KOPT-K1 (cell line): ENCODE results near the gene ERN1.
"Not testable (repeated sequence)": the region's sequence is repeated elsewhere in the genome, so short reads cannot be mapped to it uniquely, and the experiment has no call there.

Experiments
- H3K27ac ChIP-seq: fragments of 200-600 bp; sonication (generic); 2 replicates; pipeline ENCODE4 v1.5.1; 2016; ENCODE audit warnings: antibody characterized with exemption, mild to moderate bottlenecking, low read depth, low read length; ENCODE audit not compliant: poor library complexity, severe bottlenecking
- H3K36me3 ChIP-seq: fragments of 200-600 bp; sonication (generic); 2 replicates; pipeline ENCODE4 v1.5.1; 2017; ENCODE audit warnings: antibody characterized with exemption, mild to moderate bottlenecking, low read length, moderate library complexity; ENCODE audit not compliant: insufficient read depth
- H3K9me3 ChIP-seq: fragments of 200-600 bp; sonication (generic); 2 replicates; pipeline ENCODE4 v1.5.1; 2017; ENCODE audit warnings: antibody characterized with exemption, low read length, mild to moderate bottlenecking; ENCODE audit not compliant: insufficient read depth, poor library complexity, severe bottlenecking

Gene ERN1

GRCh38 chr17:64016974-64017373 is 113.0 kb downstream of the ERN1 start:
- H3K27ac ChIP-seq: peak overlapping the region; percentile 95
- H3K9me3 ChIP-seq: no peaks in the 10 kb centered on the region
- H3K36me3 ChIP-seq: peaks cover 21% of the 10 kb centered on the region

- Histone ChIP-seq H3K27ac (peak overlapping the region; percentile 95), H3K36me3 (peaks cover 28% of the 10 kb centered on the region), H3K9me3 (no peaks in the 10 kb centered on the region)
Observed at GRCh38 chr17:64016231-64016784, 113.6 kb downstream of the ERN1 start.

- no peaks in the 10 kb centered on the region for H3K9me3 ChIP-seq
- peak overlapping the region; percentile 95 for H3K27ac ChIP-seq
- peaks cover 36% of the 10 kb centered on the region for H3K36me3 ChIP-seq
Observed at GRCh38 chr17:64015447-64015846, 114.5 kb downstream of the ERN1 start.

- Histone ChIP-seq H3K36me3 (peaks cover 93% of the 10 kb centered on the region), H3K9me3 (no peaks in the 10 kb centered on the region), H3K27ac (peak overlapping the region; percentile 14)
Observed at GRCh38 chr17:64009571-64010402, 120.2 kb downstream of the ERN1 start.

GRCh38 chr17:64008830-64009229 is 121.1 kb downstream of the ERN1 start:
- Histone ChIP-seq H3K36me3 (peaks cover 98% of the 10 kb centered on the region), H3K9me3 (no peaks in the 10 kb centered on the region), H3K27ac (no peak overlapping the region)

GRCh38 chr17:64008346-64008745 is 121.6 kb downstream of the ERN1 start:
- Histone ChIP-seq H3K27ac (no peak overlapping the region), H3K36me3 (peaks cover 100% of the 10 kb centered on the region)

GRCh38 chr17:64007838-64008282 is 122.1 kb downstream of the ERN1 start:
- Histone ChIP-seq H3K36me3 (peaks cover 100% of the 10 kb centered on the region), H3K27ac (no peak overlapping the region)

More at GRCh38 chr17:64008346-64008745, 121.6 kb downstream of the ERN1 start:
- H3K9me3 ChIP-seq: no peaks in the 10 kb centered on the region

GRCh38 chr17:64007089-64007837 is 122.7 kb downstream of the ERN1 start:
- H3K36me3 ChIP-seq: peaks cover 100% of the 10 kb centered on the region
- H3K9me3 ChIP-seq: not testable (repeated sequence)

More at GRCh38 chr17:64007838-64008282, 122.1 kb downstream of the ERN1 start:
- no peaks in the 10 kb centered on the region for H3K9me3 ChIP-seq

GRCh38 chr17:64006361-64007088 is 123.4 kb downstream of the ERN1 start:
- Histone ChIP-seq H3K27ac (no peak overlapping the region), H3K9me3 (no peaks in the 10 kb centered on the region), H3K36me3 (peaks cover 100% of the 10 kb centered on the region)

More at GRCh38 chr17:64007089-64007837, 122.7 kb downstream of the ERN1 start:
- H3K27ac ChIP-seq: not testable (repeated sequence)

- no peak overlapping the region for H3K27ac ChIP-seq
- H3K36me3 ChIP-seq: peaks cover 98% of the 10 kb centered on the region
- no peaks in the 10 kb centered on the region for H3K9me3 ChIP-seq
Observed at GRCh38 chr17:64005734-64006167, 124.2 kb downstream of the ERN1 start.

GRCh38 chr17:64004903-64005733 is 124.8 kb downstream of the ERN1 start:
- peaks cover 92% of the 10 kb centered on the region for H3K36me3 ChIP-seq
- no peak overlapping the region for H3K27ac ChIP-seq
- H3K9me3 ChIP-seq: no peaks in the 10 kb centered on the region

GRCh38 chr17:64004218-64004770 is 125.7 kb downstream of the ERN1 start:
- H3K27ac ChIP-seq: no peak overlapping the region
- no peaks in the 10 kb centered on the region for H3K9me3 ChIP-seq
- H3K36me3 ChIP-seq: peaks cover 84% of the 10 kb centered on the region

- Histone ChIP-seq H3K27ac (no peak overlapping the region), H3K36me3 (peaks cover 77% of the 10 kb centered on the region), H3K9me3 (no peaks in the 10 kb centered on the region)
Observed at GRCh38 chr17:64003526-64004121, 126.3 kb downstream of the ERN1 start.
